GM10248 (cell line): Measurements from ENCODE around the gene TMED10.

Experiments
- CTCF ChIA-PET: fragments of 300-600 bp; sonication (Branson Sonifier 250); formaldehyde crosslinking; extraction: SDS; loops from one replicate; lab custom pipeline; 2021; ENCODE audit warnings: antibody characterized with exemption; lab: Yijun Ruan, JAX
- POLR2A ChIA-PET: fragments of 350-650 bp; sonication (Branson Sonifier 250); formaldehyde crosslinking; extraction: SDS; loops from one replicate; lab custom pipeline; 2020; ENCODE audit warnings: antibody characterized with exemption; lab: Yijun Ruan, JAX
- DNase-seq: peaks from one replicate; pipeline ENCODE4 v3.0.0; 2012; ENCODE audit errors: extremely low spot score
- CTCF ChIP-seq: IDR thresholded peaks from 2 replicates; pipeline ENCODE4 v1.5.1; 2012; ENCODE audit warnings: mild to moderate bottlenecking, low read depth; ENCODE audit errors: extremely low read depth, missing control alignments, control extremely low read depth

TMED10 gene

DNA sequence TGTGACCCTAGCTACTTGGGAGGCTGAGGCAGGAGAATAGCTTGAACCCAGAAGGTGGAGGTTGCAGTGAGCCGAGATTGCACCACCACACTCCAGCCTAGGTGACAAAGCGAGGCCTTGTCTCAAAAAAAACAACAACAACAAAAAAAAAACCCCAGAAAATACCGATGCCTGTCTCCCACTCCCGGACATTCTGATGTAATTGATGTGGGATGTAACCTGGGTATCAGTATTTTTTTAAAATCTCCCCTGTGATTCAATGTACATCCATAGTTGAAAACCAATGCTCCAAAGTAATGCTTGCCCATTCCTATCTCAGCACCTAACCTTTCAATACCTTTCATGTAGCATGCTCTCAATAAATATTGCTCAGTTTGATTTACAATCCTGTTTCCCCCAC lies 11.7 kb upstream of the TMED10 start:
- CTCF ChIA-PET, result interaction anchor here (0.7 to 1.6 kb wide), 4 partner anchors 34 to 72 kb away, joined by 3 to 4 read pairs (median 3); no protein-coding TSS in a partner anchor
- POLR2A ChIA-PET, result no interaction called here
- DNase-seq, result no peak
- TF ChIP-seq CTCF, result no peak

GRCh38 chr14:75186953-75187352 lies 10.5 kb upstream of the TMED10 start:
- DNase-seq, result no peak
- CTCF ChIA-PET, result interaction anchor here (1.2 kb wide), 2 partner anchors 36 to 302 kb away, joined by 3 to 4 read pairs; no protein-coding TSS in a partner anchor
- no peak for TF ChIP-seq CTCF
- POLR2A ChIA-PET, result no interaction called here

- TF ChIP-seq CTCF, result no peak
- ChIA-PET POLR2A (no interaction called here), CTCF (interaction anchor here (1.2 kb wide), 1 partner anchor 54 kb away, joined by 3 read pairs; no protein-coding TSS in a partner anchor)
- DNase-seq, result no peak
These were observed 9.0 kb upstream of the TMED10 start for GRCh38 chr14:75185251-75186040.

DNA sequence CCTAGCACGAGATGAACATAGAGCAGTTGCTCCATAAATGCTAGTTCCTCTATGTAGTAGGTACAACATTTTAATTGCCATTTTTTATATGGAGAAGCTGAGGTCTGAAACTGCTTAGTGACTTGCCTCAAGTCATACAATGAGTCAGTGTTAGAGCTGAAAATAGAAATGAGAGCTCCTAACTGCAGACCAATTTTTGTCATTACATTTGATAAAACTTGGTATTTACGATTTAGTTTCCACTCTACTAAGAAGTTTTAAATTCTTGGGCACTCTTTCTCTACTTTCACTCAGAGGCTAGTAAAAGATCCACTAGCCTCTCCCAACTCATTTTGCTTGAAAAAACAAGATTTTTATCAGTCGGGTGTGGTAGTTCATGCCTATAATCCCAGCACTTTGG lies 8.1 kb upstream of the TMED10 start:
- ChIA-PET POLR2A (interaction anchor here (0.6 to 0.7 kb wide), 3 partner anchors 108 to 418 kb away, joined by 4 to 6 read pairs (median 4); no protein-coding TSS in a partner anchor), CTCF (interaction anchor here (1.0 to 1.3 kb wide), 3 partner anchors 38 to 65 kb away, joined by 3 to 4 read pairs (median 3); no protein-coding TSS in a partner anchor)
- no peak for TF ChIP-seq CTCF
- no peak for DNase-seq

- TF ChIP-seq CTCF, result no peak
- no peak for DNase-seq
- POLR2A ChIA-PET, result interaction anchor here (0.6 to 0.7 kb wide), 2 partner anchors 109 to 245 kb away, joined by 4 to 6 read pairs; no protein-coding TSS in a partner anchor
- CTCF ChIA-PET, result interaction anchor here (0.7 to 1.3 kb wide), 4 partner anchors 38 to 96 kb away, joined by 3 to 4 read pairs (median 3); no protein-coding TSS in a partner anchor
These were observed 7.6 kb upstream of the TMED10 start for GRCh38 chr14:75184039-75184438.

GRCh38 chr14:75183225-75183624 lies 6.8 kb upstream of the TMED10 start:
- TF ChIP-seq CTCF, result no peak
- ChIA-PET POLR2A (no interaction called here), CTCF (interaction anchor here (0.7 to 1.3 kb wide), 2 partner anchors 63 to 95 kb away, joined by 3 read pairs; no protein-coding TSS in a partner anchor)
- no peak for DNase-seq
